ENCODE data around the gene STRIP1.

STRIP1 gene

GRCh38 chr1:110098222-110099026 lies 64.0 kb downstream of the STRIP1 start:
- no peak for DNase-seq

GRCh38 chr1:110100335-110100734 lies 65.9 kb downstream of the STRIP1 start:
- no peak for DNase-seq

- peak; percentile 36 for DNase-seq
Observed at GRCh38 chr1:110102081-110102480, 67.7 kb downstream of the STRIP1 start.

Measured in MV-4-11 (cell line).